IPS DF 6.9 (cell line): ENCODE measurements around the gene KCNC2.

Experiments
- DNase-seq: peaks from one replicate; pipeline ENCODE4 v3.0.0-alpha.2; 2013; ENCODE audit warnings: low read depth, low spot score
- H3K27ac ChIP-seq: one replicate; pipeline ENCODE4 v1.5.1; 2013; ENCODE audit warnings: low read length, control low read depth
- H3K27me3 ChIP-seq: 2 replicates; pipeline ENCODE4 v1.6.1; 2013; ENCODE audit warnings: mild to moderate bottlenecking, low read length; ENCODE audit not compliant: control insufficient read depth, insufficient read depth
- H3K36me3 ChIP-seq: 2 replicates; pipeline ENCODE4 v1.6.1; 2013; ENCODE audit warnings: low read length; ENCODE audit not compliant: control insufficient read depth, insufficient read depth
- H3K4me1 ChIP-seq: 2 replicates; pipeline ENCODE4 v1.6.1; 2013; ENCODE audit warnings: low read length; ENCODE audit not compliant: control insufficient read depth, insufficient read depth
- H3K4me3 ChIP-seq: 2 replicates; pipeline ENCODE4 v1.5.1; 2013; ENCODE audit warnings: mild to moderate bottlenecking, low read length
- H3K9me3 ChIP-seq: 2 replicates; pipeline ENCODE4 v1.6.1; 2013; ENCODE audit warnings: low read length, inconsistent platforms; ENCODE audit not compliant: control insufficient read depth, insufficient read depth
- WGBS: extraction: QIAGEN DNeasy Blood & Tissue Kit; methylation state at CpG from one replicate; pipeline ENCODE4 v1.1.7; 2013; ENCODE audit warnings: mixed read lengths, missing lambda C conversion rate; ENCODE audit not compliant: insufficient read length, insufficient coverage; 5-methylcytosine and 5-hydroxymethylcytosine counted together

Gene KCNC2

GRCh38 chr12:75121036-75121705, 88.5 kb downstream of the KCNC2 start:
- Histone ChIP-seq H3K9me3 (no peaks in the 10 kb centered on the region), H3K27ac (no peak overlapping the region), H3K27me3 (no peaks in the 10 kb centered on the region), H3K4me1 (no peaks in the 10 kb centered on the region), H3K36me3 (no peaks in the 10 kb centered on the region), H3K4me3 (no peak overlapping the region)
- DNase-seq, result no peak
- WGBS, result no CpG with 5 or more reads among the region's 2 CpGs

GRCh38 chr12:75120311-75120711, 89.3 kb downstream of the KCNC2 start:
- Histone ChIP-seq H3K4me1 (no peaks in the 10 kb centered on the region), H3K27ac (no peak overlapping the region), H3K27me3 (no peaks in the 10 kb centered on the region), H3K9me3 (no peaks in the 10 kb centered on the region), H3K36me3 (no peaks in the 10 kb centered on the region), H3K4me3 (no peak overlapping the region)
- DNase-seq, result no peak
- WGBS, result no CpG with 5 or more reads among the region's 1 CpG

DNA sequence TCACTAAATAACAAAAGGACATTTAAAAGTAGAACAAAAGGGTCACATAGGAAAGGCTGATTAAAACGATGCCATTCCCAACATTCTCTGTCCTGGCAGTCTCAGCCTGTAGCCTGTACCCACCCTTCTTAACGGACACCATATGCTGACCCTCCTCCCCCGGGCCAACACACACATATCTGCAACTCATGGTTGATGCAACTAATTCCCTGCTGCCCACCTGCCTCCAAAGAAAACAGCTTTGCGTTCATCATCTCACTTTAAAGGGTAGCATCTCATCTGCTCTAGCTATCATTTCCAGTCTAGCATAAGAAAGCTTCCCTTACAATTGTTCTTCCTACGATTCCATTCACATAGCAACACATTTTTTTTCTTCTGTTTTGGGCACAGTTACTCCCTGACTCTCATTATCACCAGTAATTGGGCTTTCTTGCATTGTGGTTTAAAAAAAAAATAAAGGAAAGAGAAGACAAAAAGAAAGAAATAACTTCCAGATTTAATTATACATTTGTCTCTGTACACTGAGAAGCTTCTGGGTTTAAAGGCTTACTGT, 92.9 kb downstream of the KCNC2 start:
- H3K9me3 ChIP-seq, result no peaks in the 10 kb centered on the region
- no peak overlapping the region for H3K4me3 ChIP-seq
- H3K27ac ChIP-seq, result no peak overlapping the region
- no peaks in the 10 kb centered on the region for H3K36me3 ChIP-seq
- no peaks in the 10 kb centered on the region for H3K4me1 ChIP-seq
- H3K27me3 ChIP-seq, result no peaks in the 10 kb centered on the region
- no CpG with 5 or more reads among the region's 5 CpGs for WGBS
- no peak for DNase-seq

- WGBS, result no CpG with 5 or more reads among the region's 2 CpGs
- Histone ChIP-seq H3K27me3 (no peaks in the 10 kb centered on the region), H3K9me3 (no peaks in the 10 kb centered on the region), H3K36me3 (no peaks in the 10 kb centered on the region), H3K4me3 (no peak overlapping the region), H3K4me1 (no peaks in the 10 kb centered on the region), H3K27ac (no peak overlapping the region)
- no peak for DNase-seq
Measured at GRCh38 chr12:75115748-75116147, 93.9 kb downstream of the KCNC2 start.

GRCh38 chr12:75103822-75104221, 105.8 kb downstream of the KCNC2 start:
- no peaks in the 10 kb centered on the region for H3K4me1 ChIP-seq
- WGBS, result no CpG with 5 or more reads among the region's 6 CpGs
- no peak overlapping the region for H3K4me3 ChIP-seq
- no peaks in the 10 kb centered on the region for H3K36me3 ChIP-seq
- no peak for DNase-seq
- no peaks in the 10 kb centered on the region for H3K27me3 ChIP-seq
- H3K9me3 ChIP-seq, result no peaks in the 10 kb centered on the region
- H3K27ac ChIP-seq, result no peak overlapping the region

- H3K4me3 ChIP-seq, result no peak overlapping the region
- H3K27ac ChIP-seq, result no peak overlapping the region
- no CpG with 5 or more reads among the region's 3 CpGs for WGBS
- H3K9me3 ChIP-seq, result no peaks in the 10 kb centered on the region
- no peaks in the 10 kb centered on the region for H3K36me3 ChIP-seq
- H3K4me1 ChIP-seq, result no peaks in the 10 kb centered on the region
- no peaks in the 10 kb centered on the region for H3K27me3 ChIP-seq
- DNase-seq, result no peak
Measured at GRCh38 chr12:75101781-75102180, 107.9 kb downstream of the KCNC2 start.

- no peak for DNase-seq
Measured at GRCh38 chr12:75099210-75099609, 110.4 kb downstream of the KCNC2 start.

DNA sequence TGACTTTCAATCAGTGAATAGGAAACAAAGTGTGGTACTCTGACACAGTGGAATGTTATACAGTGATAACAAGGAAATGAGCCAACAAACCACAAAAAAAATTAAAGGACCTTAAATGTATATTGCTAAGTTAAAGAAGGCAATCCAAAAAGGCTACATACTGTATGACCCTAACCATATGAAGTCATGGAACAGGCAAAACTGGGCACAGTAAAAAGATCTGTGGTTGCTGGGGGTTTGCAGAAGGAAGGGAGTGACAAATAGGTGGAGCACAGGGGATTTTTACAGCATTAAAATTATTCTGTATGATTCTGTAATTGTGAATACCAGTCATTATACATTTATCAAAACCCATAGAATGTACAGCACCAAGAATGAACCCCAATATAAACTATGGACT, 112.6 kb downstream of the KCNC2 start:
- Histone ChIP-seq H3K36me3 (no peaks in the 10 kb centered on the region), H3K4me1 (no peaks in the 10 kb centered on the region), H3K27me3 (no peaks in the 10 kb centered on the region), H3K27ac (no peak overlapping the region), H3K4me3 (no peak overlapping the region), H3K9me3 (no peaks in the 10 kb centered on the region)
- no peak for DNase-seq

More at GRCh38 chr12:75099210-75099609, 110.4 kb downstream of the KCNC2 start:
- no peaks in the 10 kb centered on the region for H3K27me3 ChIP-seq
- H3K36me3 ChIP-seq, result no peaks in the 10 kb centered on the region
- H3K27ac ChIP-seq, result no peak overlapping the region
- H3K4me3 ChIP-seq, result no peak overlapping the region
- no peaks in the 10 kb centered on the region for H3K4me1 ChIP-seq
- H3K9me3 ChIP-seq, result no peaks in the 10 kb centered on the region

- Histone ChIP-seq H3K27me3 (no peaks in the 10 kb centered on the region), H3K4me1 (no peaks in the 10 kb centered on the region), H3K36me3 (no peaks in the 10 kb centered on the region), H3K4me3 (no peak overlapping the region), H3K9me3 (no peaks in the 10 kb centered on the region), H3K27ac (no peak overlapping the region)
- no CpG with 5 or more reads among the region's 1 CpG for WGBS
- DNase-seq, result no peak
Measured at GRCh38 chr12:75087654-75088053, 122.0 kb downstream of the KCNC2 start.

DNA sequence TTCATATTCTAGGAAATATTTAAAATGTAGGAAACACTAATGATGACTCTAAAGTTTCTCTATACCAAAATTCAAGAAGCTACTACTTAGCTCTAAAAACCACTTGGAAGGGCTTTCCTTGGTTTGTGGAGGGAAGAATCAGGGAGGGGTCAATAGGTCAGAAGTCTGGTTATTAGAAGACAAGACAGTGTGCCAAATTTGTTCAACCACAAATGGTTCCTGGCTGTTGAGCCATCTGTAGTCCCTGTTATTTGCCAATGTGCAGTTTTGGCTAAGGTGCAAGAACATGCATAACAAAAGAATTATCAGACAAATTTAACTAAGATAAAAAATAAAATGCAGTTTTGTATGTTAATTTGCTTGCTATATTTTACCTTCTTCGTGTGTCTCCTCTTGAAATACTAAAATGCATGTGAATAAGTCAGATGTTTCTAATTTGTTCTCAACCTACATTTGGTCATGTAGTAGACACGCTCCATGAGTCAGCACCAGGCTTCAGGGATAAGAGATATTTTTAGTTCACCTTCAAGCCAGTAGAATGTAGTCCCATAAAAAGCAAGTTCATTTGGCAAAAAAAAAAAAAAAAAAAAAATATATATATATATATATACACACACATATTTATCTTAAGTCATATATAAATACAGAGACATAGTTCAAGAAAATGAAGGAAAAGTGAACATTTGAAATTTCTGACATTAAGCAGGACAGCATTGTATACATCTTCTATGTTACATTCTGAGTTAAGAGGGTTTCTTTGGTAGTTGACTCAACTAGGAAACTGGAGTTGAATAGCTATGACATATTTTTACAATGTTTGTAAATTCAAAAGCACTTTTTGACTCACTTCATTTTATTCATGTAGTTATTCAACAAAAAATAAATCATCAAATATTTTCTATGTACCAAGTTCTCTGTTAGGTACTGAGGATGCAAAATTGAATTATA, 123.3 kb downstream of the KCNC2 start:
- Histone ChIP-seq H3K9me3 (no peaks in the 10 kb centered on the region), H3K27me3 (no peaks in the 10 kb centered on the region), H3K36me3 (no peaks in the 10 kb centered on the region), H3K27ac (no peak overlapping the region), H3K4me3 (no peak overlapping the region), H3K4me1 (no peaks in the 10 kb centered on the region)
- WGBS, result no CpG with 5 or more reads among the region's 2 CpGs
- no peak for DNase-seq
